Measurements from ENCODE around the gene PTPRH.
"Not testable (repeated sequence)": the region's sequence is repeated elsewhere in the genome, so short reads cannot be mapped to it uniquely, and the experiment has no call there.

Gene PTPRH

DNA sequence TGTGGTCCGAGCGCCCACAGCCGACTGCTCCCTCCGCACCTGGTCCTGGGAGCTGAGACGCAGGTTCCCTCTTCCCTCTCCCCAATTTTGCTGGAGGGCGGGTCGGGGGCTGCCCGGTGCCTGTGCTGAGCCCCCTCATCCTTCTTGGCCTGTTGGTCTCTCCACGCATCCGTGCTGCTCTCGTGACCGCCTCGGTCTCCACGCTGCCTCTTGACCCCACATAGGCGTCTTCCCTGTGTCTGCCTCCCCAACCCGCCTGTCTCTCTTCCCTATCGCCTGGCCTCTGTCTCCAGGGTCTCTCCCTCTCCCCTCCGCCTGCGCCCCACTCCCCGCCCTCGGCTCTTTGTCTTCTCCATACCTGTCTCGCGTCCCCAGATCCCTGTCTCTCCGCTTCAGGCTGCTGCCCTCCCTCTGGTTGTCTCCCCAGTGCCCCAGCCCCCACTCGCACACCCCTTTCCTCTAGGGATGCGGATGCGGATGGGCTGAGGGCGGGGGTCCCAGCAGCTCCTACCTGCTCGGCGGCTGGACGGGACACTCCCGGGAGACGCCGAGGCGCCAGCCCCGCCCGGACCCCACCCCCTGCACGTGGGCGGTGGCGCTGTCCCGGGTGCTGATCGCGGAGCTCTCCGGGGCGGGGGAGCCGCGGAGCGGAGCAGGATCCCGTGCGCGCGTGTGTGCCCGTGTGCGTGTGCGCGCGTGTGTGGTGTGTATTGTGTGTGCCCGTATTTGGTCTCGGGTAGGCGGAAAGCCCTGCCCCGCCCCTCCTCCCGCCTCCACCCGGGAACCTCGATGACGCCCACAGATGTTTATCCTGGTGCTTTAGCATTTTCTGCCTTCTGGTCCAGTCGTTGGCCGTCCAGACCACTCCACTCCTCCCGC, 29.5 kb downstream of the PTPRH start, which contains the start of gene SYT5:
TSS of gene SYT5 (minus strand) at position 684 of the 879 bp plus-strand sequence. CDS start 1,248 bp downstream, outside the sequence.
- no peak for DNase-seq (ENCODE audit: low read depth)

DNA sequence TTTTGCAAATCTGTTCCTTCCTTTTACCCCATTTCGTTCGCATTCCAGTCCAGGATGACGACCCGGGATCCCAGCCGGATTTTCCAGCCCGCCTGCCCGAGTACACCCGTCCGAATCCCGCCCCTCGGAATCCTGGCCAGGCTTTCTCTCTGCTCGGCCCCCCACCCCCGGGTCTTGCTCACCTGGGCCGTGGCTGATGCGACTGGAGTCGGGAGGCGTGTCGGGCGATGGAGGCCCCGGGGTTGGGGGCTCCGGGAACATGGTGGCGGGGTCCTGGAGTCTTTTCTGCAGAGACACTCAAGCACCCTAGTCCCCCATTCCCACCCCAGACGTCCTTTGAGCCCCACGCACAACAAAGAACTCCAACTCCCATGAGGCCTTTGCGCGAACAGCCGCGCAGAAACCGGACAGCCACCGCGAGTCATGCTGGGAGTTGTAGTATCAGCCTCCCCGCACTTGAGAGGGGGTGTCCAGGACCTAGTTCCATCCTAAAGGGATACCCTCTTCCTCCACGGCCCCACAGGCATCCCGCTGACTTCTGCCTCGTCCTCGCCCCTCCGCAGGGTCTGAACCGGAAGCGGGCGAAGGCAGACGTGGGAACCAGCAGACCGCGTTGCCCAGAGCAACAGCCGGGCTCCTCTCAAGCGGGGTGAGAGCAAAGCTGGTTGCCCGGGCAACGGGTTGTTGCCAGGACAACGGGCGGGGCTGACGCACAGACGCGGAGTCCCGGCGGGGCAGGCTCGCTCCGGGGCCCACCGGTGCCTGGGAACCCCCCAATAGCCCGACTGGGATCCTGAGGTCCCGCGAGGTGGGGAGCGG, 30.3 kb downstream of the PTPRH start:
- peak; percentile 94 for DNase-seq (ENCODE audit: low read depth)

DNA sequence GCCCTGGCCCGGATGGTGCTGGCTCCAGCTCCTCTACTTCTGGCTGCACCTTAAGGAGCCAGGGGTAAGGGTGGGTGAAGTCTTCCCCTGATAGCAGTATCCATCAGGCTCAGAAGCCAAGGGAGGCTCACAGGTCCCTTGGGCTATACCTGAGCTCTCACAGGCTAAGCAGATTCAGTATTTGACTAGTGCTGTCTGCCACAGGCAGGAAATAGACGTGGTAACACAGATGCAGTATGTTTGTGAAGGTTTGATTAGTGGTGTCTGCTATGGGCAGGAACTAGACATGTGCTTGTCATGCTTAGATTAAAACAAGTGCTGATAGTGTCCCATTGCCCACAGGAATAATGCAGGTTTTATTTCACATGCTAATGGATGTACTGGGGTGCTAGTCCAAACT, 33.2 kb downstream of the PTPRH start:
- no peak for DNase-seq (ENCODE audit: low read depth)

DNA sequence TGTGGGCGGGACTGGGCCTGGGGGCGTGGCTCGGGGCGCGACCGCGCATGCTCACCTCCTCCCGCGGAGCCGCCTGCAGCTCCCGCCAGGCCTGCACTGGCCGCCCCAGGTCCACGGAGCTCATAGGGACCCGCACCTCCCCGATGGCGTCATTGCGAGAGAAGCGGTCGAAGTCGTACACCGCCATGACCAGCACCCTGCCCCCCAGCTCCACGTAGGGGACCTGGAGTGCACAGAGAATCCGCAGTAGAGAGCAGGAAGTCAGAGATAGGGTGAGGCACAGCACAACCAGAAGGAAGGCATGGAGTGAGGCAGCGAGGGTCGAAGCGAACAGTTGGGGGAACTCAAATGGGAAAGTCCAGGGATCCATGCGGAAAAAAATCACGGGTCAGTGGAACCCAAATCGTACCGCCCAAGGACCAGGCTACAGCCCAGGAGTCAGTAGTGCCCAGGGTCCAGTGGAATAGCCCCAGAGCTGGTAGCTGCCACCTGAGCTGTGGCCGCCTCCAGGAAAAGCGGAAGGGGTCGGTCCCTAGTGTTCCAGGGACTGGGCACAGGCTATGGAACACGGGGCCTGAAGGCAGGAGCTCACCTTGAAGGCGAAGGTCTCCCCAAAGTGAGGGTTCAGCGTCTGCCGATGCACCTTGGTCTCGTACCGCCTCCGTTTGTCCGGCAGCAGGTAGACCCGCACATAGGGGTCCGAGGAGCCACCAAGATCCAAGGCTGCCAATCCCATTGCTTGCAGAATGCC, 34.0 kb downstream of the PTPRH start:
- no peak for DNase-seq (ENCODE audit: low read depth)

DNA sequence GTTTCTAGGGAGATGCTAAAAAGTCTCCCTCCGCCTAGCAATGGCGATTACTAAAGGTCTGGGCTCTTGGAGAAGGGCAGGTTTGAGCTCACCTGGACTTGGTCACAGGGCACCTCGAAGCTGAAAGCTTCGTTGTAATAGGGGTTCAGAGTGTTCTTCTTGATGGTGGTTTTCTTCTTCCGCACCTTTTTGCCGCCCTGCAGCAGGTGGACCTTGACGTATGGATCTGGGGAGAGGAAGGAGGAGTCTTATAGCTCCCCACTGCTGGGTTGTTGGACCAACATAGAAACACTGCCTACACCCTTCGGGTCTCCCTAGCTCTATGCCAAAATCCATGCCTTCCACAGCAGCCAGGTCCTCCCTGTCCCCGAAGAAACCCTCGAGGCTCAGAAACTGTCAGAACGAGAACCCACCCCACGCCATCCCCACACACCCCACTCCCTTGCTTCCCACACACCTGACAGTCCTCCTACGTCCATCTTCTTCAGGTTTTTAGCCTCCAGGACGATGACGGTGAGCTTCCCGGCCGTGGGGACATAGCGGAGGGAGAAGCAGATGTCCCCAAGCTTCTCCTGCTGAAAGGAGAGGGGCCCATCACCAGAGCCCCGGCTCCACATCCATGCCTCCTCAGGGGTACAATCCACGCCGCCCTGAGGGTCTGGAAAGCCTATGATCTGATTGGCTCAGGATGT, 34.7 kb downstream of the PTPRH start:
- no peak for DNase-seq (ENCODE audit: low read depth)

DNA sequence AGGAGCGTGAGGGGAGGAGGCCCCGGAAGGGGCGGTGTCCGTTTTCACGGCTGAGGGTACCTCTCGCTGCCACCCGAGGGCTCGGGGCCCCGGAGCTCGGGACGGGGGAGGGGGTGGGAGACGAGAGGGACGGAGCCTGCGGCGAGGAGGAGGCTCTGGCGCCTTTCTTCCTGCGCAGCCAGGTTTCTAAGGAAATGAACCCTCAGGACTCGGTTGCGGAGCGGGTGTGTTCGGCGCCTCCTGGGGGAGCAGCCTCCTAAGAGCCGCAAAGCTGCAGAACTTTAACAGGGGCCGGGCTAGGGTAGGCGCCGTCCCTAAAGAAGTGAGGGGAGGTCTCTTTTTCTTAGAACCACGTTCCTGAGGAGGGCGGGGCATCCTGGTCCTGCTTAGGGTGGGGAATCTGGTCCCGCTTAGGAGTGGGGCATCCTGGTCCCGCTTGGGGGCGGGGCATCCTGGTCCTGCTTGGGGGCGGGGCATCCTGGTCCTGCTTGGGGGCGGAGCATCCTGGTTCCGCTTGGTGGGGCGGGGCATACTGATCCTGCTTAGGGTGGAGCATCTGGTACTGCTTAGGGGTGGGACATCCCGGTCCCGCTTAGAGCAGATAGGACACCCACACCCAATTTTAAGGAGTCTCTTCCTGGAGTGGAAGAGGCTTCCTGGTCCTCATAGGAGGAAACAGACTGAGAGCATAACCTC, 35.4 kb downstream of the PTPRH start:
- DNase-seq (ENCODE audit: low read depth), result no peak

DNA sequence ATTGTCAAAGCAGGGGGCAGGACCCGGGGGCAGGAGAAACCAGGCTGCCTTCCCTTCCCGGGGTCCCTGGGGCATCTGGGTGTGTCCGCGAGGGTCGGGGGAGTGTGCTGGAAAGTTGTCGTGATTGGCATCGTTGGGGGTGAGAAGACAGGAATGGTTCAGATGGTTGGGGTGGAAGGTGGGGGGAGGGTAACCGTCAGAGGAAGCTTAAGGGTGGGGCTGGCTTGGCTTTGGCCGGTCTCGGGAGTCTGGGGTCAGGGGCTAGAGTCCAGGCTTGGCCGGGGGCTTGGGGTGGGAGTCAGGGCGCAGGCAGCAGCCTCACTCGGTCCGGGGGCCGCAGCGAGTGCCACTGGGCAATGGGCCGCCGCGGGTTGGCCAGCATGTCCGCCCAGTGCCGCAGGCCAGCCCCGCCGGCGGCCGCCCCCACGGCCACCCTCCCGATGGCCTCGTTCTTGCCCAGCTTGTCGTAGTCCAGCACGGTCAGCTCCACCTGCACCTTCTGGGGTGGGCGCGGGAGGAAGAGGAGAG, 36.1 kb downstream of the PTPRH start:
- DNase-seq (ENCODE audit: low read depth), result no peak

DNA sequence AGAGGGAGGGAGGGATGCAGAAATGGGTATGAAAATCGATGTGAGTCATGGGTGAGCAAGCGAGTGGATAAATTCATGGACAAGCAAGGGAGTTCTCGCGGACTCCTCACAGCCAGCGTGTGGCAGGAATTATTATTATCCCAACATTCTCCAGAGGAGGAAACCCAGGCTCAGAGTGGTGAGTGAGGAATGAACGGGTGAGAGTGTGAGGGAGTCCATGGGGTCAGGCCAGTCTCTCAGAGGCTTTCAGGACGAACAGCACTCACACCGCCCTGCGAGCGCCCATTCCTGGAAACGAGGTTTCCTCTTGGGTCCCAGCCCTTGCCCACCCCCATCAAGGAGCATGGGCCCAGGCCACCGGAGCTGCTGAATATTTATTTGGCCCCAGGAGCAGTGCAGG, 36.6 kb downstream of the PTPRH start:
- no peak for DNase-seq (ENCODE audit: low read depth)

DNA sequence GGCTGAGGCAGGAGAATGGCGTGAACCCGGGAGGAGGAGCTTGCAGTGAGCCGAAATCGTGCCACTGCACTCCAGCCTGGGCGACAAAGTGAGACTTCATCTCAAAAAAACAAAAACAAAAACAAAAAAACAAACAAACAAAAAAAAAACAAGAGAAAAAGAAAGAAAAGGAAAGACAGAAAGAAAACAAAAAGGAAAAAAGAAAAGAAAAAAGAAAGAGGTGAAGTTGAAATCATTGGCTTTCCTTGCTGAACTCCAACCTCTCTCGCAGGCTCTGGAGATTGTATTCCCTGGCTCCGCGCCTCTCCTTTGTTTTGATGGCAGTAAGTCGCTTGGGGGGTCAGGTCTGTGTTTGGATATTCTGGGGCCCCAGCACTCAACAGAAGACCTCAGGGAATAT, 37.0 kb downstream of the PTPRH start:
- DNase-seq (ENCODE audit: low read depth), result not testable (repeated sequence)

DNA sequence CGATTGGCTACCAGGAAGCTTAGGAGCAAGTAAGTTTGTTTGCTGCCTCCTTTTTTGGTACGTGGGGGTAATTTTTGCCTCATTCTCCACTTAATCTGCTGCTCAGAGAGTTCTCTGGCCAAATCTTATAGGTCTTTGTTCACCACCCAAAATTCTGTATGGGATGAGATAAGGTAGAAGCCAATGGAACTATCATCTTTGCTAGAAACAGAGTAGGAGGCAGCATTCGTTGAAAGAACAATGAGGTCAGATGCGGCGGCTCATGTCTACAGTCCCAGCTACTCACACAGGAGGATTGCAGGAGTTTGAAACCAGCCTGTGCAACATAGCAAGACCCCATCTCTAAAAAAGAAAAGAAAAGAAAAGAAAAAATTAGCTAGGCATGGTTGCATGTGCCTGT, 37.9 kb downstream of the PTPRH start:
- DNase-seq (ENCODE audit: low read depth), result no peak

DNA sequence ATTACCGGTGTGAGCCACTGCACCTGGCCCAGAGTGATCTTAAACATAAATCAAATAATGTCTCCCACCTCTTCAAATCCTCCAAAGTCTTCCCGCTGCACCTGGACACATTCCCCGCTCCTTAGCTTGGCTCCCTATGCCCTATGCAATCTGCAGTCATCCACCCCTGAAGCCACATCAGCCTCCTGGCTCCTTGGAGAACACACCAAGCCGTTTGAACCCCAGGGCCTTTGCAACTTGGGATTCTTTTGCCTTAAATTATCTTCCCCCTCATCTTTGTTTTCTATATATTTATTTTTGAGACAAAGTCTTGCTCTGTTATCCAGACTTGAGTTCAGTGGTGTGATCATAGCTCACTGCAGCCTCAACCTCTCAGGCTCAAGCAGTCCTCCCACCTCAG, 40.2 kb downstream of the PTPRH start:
- no peak for DNase-seq (ENCODE audit: low read depth)

DNA sequence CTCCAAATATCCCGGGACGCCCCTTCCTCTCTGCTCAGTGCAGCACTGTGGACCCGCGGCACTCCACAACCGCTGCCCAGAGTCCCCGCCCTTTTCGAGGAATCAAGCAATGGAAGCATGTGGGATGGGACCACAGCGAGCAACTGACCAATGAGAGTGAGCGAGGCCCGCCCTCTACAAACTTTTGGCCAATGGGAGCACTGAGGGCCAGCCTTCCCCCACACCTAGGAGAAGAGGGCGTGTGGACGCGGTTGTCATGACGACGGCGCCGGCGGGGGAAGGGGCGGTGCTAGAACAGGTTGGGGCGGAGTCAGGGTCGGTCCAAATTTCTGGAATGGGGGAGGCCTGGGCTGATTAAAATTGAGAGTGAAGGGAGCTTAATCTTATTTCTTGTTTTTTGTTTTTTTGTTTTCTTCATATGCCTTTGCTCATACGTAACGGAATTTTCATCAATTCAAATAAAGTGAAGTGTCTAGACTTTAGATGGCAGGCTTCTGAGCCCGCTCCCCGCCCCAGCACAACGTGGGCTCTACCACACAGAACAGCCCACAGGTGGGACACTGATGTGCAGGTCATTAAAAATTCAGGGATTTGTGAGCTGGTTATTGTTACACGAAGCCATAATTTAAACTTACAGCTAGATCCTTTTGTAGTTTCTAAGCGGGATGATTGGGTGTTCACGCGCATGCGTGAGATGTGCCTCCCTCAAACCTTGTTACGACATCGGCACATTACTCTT, 42.6 kb downstream of the PTPRH start, which contains the start of gene DNAAF3:
TSS of gene DNAAF3 (minus strand) at position 84 of the 739 bp plus-strand sequence. CDS start 200 bp downstream, outside the sequence.
- peak; percentile 41 for DNase-seq (ENCODE audit: low read depth)

DNA sequence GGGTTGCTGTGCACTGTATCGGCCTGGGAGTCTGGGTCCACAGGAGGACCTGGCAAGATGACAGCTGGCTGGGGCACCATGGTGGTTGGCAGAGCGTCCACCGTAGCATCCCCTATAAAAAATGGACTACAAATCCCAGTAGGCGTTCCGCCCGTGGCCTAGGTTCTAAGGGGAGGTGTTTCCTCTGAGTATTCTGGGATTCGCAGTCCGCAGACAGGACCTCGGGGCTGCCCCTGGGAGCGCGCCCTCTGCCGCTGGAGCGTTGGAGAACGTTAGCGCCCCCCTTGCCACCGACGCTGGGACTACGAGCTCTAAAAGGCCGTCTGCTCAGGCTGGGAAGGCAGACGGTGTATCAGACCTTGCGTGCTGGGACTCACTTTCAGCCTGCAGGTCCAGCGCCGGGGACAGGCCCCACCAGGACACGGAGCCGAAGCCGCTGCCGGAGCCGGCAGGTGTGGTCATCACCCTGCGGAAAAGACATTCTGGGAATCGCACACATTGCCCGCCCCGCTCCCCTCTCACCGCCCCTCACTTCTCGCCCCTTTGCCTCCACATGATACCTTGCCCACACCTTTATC, 43.3 kb downstream of the PTPRH start:
- DNase-seq (ENCODE audit: low read depth), result no peak

DNA sequence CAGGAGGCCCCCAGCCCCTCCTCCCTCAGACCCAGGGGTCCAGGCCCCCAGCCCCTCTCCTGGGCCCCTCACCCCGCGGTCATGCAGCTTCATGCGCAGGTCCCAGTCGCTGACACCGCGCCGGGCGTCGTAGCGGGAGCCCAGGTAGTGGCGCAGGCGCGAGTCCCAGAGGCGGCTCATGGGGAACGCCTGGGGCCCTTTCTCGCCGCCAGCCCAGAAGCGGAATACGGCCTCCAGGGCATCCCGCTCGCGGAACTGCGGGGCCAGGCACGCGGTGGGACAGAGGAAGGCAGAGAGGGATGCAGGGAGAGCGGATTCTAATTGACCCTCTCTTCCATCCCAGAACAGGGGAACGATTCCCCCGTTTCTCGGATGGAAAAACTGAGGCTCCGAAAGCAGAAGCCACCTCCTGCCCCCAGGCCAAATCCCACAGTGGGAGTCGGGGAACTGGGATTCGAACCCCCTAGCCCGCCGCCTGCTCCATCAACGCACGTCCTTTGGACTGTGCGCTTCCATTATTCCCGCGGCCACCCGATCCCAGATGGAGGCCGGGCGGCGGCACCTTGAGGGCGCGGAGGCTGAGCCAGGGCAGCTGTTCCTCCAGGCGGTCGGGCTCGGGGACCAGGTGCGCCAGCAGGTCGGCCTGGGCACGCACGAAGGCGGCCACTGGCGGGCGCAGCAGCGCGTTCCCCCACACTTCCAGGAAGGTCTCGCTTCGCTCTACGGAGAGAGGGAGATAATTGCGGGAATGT, 47.6 kb downstream of the PTPRH start:
- DNase-seq (ENCODE audit: low read depth), result no peak

DNA sequence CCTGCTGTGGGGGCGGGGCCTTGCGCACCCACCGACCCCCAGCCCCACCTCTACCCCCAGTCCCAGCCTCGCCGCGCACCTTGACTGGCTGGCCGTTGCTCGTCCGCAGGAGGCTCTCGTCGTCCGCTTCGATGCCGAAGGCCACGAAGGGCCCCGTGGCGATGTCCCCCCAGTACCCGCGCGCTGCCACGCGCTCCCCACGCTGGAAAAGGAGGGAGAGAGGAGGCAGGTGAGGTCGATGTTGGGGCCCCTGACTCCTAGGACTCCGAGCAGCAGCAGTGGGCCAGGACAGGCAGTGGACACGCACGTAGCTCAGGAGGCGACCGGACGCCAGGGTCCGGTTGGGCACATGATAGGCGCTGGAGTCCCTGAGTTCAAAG, 48.3 kb downstream of the PTPRH start:
- DNase-seq (ENCODE audit: low read depth), result no peak

DNA sequence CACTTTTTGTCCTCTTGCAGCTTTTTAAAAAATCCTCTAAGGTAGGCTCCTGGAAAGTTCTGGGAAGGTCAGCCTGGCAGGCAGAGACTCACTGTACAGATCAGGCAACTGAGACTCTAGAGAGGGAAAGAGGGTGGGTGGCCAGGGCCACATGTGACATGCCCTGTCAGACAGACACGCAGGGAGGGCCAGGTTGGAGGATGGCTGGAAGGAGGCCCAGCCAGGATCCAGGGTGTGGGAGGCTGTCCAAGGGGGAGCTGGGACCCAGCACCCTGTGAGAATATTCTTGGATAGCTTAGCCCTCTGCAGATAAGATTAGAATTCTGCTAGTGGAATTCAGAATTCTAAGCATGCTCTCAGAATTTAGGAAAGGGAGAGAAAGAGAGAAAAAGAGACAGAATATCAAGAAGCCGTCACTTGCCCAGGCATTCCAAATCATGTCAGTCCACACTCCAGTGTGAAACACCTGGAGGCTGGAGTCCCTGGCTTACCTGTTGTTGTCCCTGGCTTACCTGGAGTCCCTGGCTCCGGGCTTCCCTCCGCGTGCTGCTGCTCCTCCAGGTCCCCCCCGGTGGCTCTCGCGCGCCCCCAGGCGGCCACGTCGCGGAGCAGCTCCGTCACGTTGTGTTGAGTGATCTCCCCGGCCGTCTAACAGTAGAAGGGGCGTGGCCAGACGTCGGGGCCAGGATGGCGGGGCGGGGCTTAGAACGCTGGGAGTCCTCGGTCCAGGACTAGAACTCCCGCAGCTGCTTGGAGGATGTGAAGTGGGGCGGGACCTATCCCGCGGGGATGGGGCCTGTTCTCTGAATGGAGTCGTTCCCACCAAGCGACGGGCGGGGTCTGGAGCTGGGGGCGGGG, 48.9 kb downstream of the PTPRH start:
- peak; percentile 67 for DNase-seq (ENCODE audit: low read depth)

DNA sequence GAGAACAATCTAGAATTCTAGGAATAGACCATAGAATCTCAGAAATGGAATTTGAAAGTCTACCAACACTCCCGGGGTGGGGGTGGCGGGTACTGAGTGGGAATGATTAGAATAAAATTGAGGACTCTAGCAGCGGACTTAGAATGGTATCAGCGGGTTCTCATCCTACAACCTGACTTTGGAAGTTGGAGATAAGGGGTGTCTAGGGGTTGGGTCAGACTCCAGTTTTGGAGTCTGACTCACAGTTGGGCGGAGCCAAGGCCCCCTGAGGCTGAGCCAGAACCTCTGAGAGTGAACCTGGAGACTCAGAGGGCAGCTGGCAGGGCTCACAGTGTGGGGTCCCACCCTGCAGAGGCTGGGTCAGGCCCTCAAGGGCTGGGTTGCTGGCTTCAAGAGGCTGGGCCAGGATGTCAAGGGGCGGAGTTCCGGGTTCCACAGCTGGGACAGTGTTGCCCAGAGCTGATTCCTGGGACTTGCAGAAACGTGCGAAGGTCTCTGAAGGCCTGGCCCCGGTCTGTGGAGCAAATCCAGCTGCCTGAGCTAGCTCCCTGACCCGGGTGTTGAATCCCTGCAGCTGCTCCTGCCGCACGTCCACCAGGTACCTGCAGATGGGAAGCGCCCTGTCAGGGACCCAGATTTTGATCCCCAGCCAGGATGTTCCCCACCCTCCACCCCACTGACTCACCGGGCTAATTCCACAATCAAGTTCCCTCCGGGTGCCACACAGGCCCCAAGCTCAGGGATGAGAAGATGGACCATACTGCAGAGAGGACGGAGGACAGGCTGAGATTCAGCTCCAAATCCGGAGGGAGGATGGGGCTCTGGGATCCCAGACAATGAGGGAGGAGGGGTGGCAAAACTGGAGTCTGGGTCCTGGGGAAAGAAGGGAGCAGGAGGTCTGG, 50.2 kb downstream of the PTPRH start:
- DNase-seq (ENCODE audit: low read depth), result no peak
